Testis (tissue), 3 donors: ENCODE results near the gene CDH4. TPM values are rescaled to one million over a fixed set of nuclear protein-coding genes. Genes with fewer than 3 reads are reported as not detected.

ENCODE experiments used
- DNase-seq: peaks from one replicate; pipeline ENCODE4 v3.0.0-alpha.2; 2019
- H3K27ac ChIP-seq, 2 donors: fragments of 200-600 bp; sonication (generic); one replicate each; pipeline ENCODE4 v1.5.1; 2019
- H3K27me3 ChIP-seq: fragments of 200-600 bp; sonication (generic); one replicate; pipeline ENCODE4 v1.5.1; 2019
- H3K36me3 ChIP-seq: fragments of 200-600 bp; sonication (generic); one replicate; pipeline ENCODE4 v1.5.1; 2017; ENCODE audit warnings: low read depth; ENCODE audit errors: missing control alignments
- H3K4me1 ChIP-seq: fragments of 200-600 bp; sonication (generic); one replicate; pipeline ENCODE4 v1.5.1; 2019
- H3K4me3 ChIP-seq, 2 donors: fragments of 200-600 bp; sonication (generic); one replicate each; pipeline ENCODE4 v1.5.1; 2017 to 2019
- H3K9me3 ChIP-seq: fragments of 200-600 bp; sonication (generic); one replicate; pipeline ENCODE4 v1.5.1; 2017
- CTCF ChIP-seq, 3 experiments: fragments of 450-650 bp in 2 of 3; fragments of 200-600 bp in 1 of 3; sonication (generic) in 1 of 3; IDR thresholded peaks; one replicate each; pipeline ENCODE4 v1.5.1; 2016 to 2019; ENCODE audit warnings: antibody characterized with exemption in 3 of 3, mild to moderate bottlenecking in 2 of 3, moderate library complexity in 1 of 3
- POLR2A ChIP-seq: fragments of 450-650 bp; IDR thresholded peaks from one replicate; pipeline ENCODE4 v1.6.1; 2017; ENCODE audit warnings: antibody characterized with exemption, mild to moderate bottlenecking, moderate library complexity
- WGBS, 2 donors: methylation state at CpG; one replicate each; pipeline ENCODE4 v1.1.5; 2018; 5-methylcytosine and 5-hydroxymethylcytosine counted together
- intact Hi-C: fragments of 100-400 bp; cut with DNase I; formaldehyde crosslinking; loops from one replicate; pipeline ENCODE4 v1.15.1; 2023; ENCODE audit warnings: low total_unique reads
- polyA plus RNA-seq: library from polyadenylated mRNA; stranded (reverse); fragments of 350-450 nt; fragmentation: Illumina TruSeq; extraction: RNeasy Lipid Tissue Mini Kit (QIAGEN cat#74804); gene quantifications from one replicate; pipeline ENCODE4 v1.2.3, GENCODE V29; 2014; ENCODE audit warnings: low read depth, low replicate concordance; ENCODE audit not compliant: insufficient read depth
- total RNA-seq, 2 donors: library from RNA; depleted of rRNA; stranded (reverse); fragments of >200 nt; gene quantifications; one replicate each; pipeline ENCODE4 v1.2.3, GENCODE V29; 2016

The CDH4 gene
- total and polyA plus RNA-seq, 3 donors from 2014 or later = 1.4 to 3.3 (median 1.9) TPM

DNA sequence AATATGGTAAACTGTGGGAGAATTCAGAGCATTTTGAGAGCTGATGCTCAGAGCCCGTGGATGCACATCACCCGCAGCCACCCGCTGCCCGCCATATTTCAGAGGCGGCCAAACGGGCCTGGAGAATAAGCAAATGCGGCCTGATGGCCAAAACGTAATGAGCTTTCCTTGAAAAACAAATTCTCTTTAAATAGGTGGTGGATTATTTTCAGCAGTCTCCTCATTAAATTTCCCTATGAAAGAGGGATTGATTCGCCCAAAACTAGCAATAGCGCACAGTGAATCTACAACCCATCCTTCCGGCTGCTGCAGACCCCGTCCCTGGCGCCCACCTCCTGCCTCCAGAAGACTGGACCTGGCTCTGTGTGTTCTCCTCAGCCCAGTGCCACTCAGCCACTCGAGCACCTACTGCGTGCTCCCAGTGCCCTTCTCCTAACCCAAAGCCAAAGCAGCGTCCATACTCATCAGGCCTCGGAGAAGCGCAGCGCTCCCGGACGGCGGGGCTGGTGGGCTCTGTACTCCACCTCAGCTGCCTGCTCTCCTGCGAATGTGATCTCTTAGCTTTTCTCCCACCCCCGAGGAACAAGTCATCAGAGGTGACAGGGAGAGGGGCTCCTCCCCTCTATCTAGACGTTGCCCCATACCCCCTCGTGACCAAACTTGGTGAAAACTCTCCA is 588.9 kb downstream of the CDH4 start:
- WGBS, 2 donors = 77 to 84% methylated on average over 24 to 26 of the region's 26 CpGs
- H3K27ac ChIP-seq = no peak overlapping the region
- H3K4me3 ChIP-seq = no peak overlapping the region
- no peak for DNase-seq
- TF ChIP-seq CTCF (IDR thresholded peaks at IDR 0.05) = no peak
- no peak for TF ChIP-seq POLR2A
- intact Hi-C loops = no loop called here
- no peaks in the 10 kb centered on the region for H3K36me3 ChIP-seq
- H3K4me1 ChIP-seq = peaks cover 3% of the 10 kb centered on the region
- no peaks in the 10 kb centered on the region for H3K9me3 ChIP-seq
- H3K27me3 ChIP-seq = no peaks in the 10 kb centered on the region

GRCh38 chr20:61841551-61841950 is 589.5 kb downstream of the CDH4 start:
- no peak for TF ChIP-seq CTCF (IDR thresholded peaks at IDR 0.05)
- TF ChIP-seq POLR2A = no peak
- H3K9me3 ChIP-seq = no peaks in the 10 kb centered on the region
- WGBS, 2 donors = 82 to 85% methylated on average over 17 to 18 of the region's 18 CpGs
- intact Hi-C loops = no loop called here
- H3K36me3 ChIP-seq = no peaks in the 10 kb centered on the region
- peaks cover 3% of the 10 kb centered on the region for H3K4me1 ChIP-seq
- H3K27me3 ChIP-seq = no peaks in the 10 kb centered on the region
- H3K27ac ChIP-seq = no peak overlapping the region
- no peak for DNase-seq
- H3K4me3 ChIP-seq = no peak overlapping the region

- no peak for TF ChIP-seq POLR2A
- TF ChIP-seq CTCF (IDR thresholded peaks at IDR 0.05) = no peak
- Histone ChIP-seq H3K36me3 (no peaks in the 10 kb centered on the region), H3K9me3 (no peaks in the 10 kb centered on the region), H3K4me3 (no peak overlapping the region), H3K4me1 (peaks cover 3% of the 10 kb centered on the region), H3K27me3 (no peaks in the 10 kb centered on the region), H3K27ac (no peak overlapping the region)
- 57 to 62% methylated on average over 9 of the region's 9 CpGs for WGBS, 2 donors
- intact Hi-C loops = no loop called here
- DNase-seq = no peak
These were observed 589.9 kb downstream of the CDH4 start for GRCh38 chr20:61841966-61842365.

GRCh38 chr20:61844621-61845020 is 592.6 kb downstream of the CDH4 start:
- H3K9me3 ChIP-seq = no peaks in the 10 kb centered on the region
- DNase-seq = no peak
- H3K36me3 ChIP-seq = no peaks in the 10 kb centered on the region
- TF ChIP-seq CTCF (IDR thresholded peaks at IDR 0.05) (no peak), POLR2A (no peak)
- peaks cover 3% of the 10 kb centered on the region for H3K4me1 ChIP-seq
- H3K27ac ChIP-seq = no peak overlapping the region
- WGBS, 2 donors = 95% methylated on average over 17 of the region's 17 CpGs
- H3K27me3 ChIP-seq = no peaks in the 10 kb centered on the region
- H3K4me3 ChIP-seq = no peak overlapping the region
- intact Hi-C loops = no loop called here

DNA sequence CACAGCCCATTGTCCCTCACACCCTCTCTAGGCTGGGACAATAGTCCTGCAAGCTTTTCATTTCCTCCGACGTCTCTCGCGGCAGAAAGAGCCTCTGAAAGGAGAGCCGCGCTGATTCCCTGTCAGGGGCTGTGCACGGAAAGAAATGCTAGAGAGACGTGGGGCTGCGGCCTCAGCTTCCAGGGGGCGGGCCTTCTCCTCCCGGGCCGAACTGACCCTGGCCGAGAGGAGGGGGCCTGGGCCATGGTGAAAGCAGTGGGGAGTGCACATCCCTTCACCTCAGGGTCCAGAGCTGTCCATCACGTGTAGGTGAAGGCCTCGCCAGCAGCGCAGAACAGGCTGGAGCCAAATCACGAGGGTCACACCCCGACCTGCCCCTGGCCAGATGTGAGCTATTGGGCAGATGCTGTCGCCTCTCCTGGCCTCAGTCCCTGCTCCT is 593.2 kb downstream of the CDH4 start:
- no peak for DNase-seq
- Histone ChIP-seq H3K9me3 (no peaks in the 10 kb centered on the region), H3K27ac (no peak overlapping the region), H3K4me3 (no peak overlapping the region), H3K4me1 (peaks cover 3% of the 10 kb centered on the region), H3K36me3 (no peaks in the 10 kb centered on the region), H3K27me3 (no peaks in the 10 kb centered on the region)
- TF ChIP-seq POLR2A (no peak), CTCF (IDR thresholded peaks at IDR 0.05) (no peak)
- 45 to 60% methylated on average over 2 to 19 of the region's 19 CpGs for WGBS, 2 donors
- intact Hi-C loops = no loop called here
